ENCODE measurements around the gene IL1R1. TPM values are rescaled to one million over a fixed set of nuclear protein-coding genes. Genes with fewer than 3 reads are reported as not detected.

The IL1R1 gene
- total RNA-seq, 1 experiment from 2014 or later, result 23.5 TPM

GRCh38 chr2:102107741-102108070 lies 34.8 kb upstream of the IL1R1 start:
- Histone ChIP-seq H3K36me3 (ENCODE audit: control insufficient read depth, insufficient read depth, low read length) (no peaks in the 10 kb centered on the region), H3K4me3 (ENCODE audit: low read depth, low read length) (no peak overlapping the region), H3K9me3 (no peaks in the 10 kb centered on the region; the same call in 1 of the 2 replicates), H3K4me1 (peaks cover 36% of the 10 kb centered on the region), H3K27me3 (replicated peaks; ENCODE audit: control insufficient read depth, insufficient read depth, low read length) (no peaks in the 10 kb centered on the region)
- POLR2A ChIA-PET, result no interaction called here
- peaks cover 58% of the 10 kb centered on the region for H3K4me1 Mint-ChIP-seq (ENCODE audit: low read depth, unreplicated experiment)
- intact Hi-C loops (cut with micrococcal nuclease; ENCODE audit: unreplicated experiment), result loop anchor here (2.0 to 5.0 kb wide), 2 partner anchors 43 to 85 kb away; no protein-coding TSS in a partner anchor
- DNase-seq, result peak in 1 of 2 experiments; percentile 64
- no TSS peak for BruUV-seq (replicated peaks)
- peak overlapping the region; percentile 54 for H3K4me3 Mint-ChIP-seq (ENCODE audit: unreplicated experiment)
- peak overlapping the region; percentile 38 for H3K27ac Mint-ChIP-seq (ENCODE audit: unreplicated experiment)
- H3K27me3 Mint-ChIP-seq (ENCODE audit: insufficient read depth, unreplicated experiment), result no peaks in the 10 kb centered on the region
- TF ChIP-seq CTCF (IDR thresholded peaks at IDR 0.05; ENCODE audit: insufficient read depth in 1 of 2, low read depth in 1 of 2, low read length in 1 of 2, severe bottlenecking in 1 of 2, unreplicated experiment in 1 of 2), result no peak
- H3K9me3 Mint-ChIP-seq (ENCODE audit: unreplicated experiment), result no peaks in the 10 kb centered on the region
- CTCF ChIA-PET, result interaction anchor here (0.8 kb wide), 1 partner anchor 30 kb away, joined by 3 read pairs; no protein-coding TSS in a partner anchor
- H3K36me3 Mint-ChIP-seq (ENCODE audit: insufficient read depth, unreplicated experiment), result no peaks in the 10 kb centered on the region

GRCh38 chr2:102109016-102109415 lies 33.5 kb upstream of the IL1R1 start:
- H3K4me1 ChIP-seq, result peaks cover 36% of the 10 kb centered on the region
- H3K9me3 ChIP-seq, result no peaks in the 10 kb centered on the region
- Mint-ChIP-seq H3K9me3 (ENCODE audit: unreplicated experiment) (peaks cover 6% of the 10 kb centered on the region), H3K4me3 (ENCODE audit: unreplicated experiment) (no peak overlapping the region), H3K27me3 (ENCODE audit: insufficient read depth, unreplicated experiment) (no peaks in the 10 kb centered on the region), H3K27ac (ENCODE audit: unreplicated experiment) (no peak overlapping the region), H3K4me1 (ENCODE audit: low read depth, unreplicated experiment) (peaks cover 57% of the 10 kb centered on the region), H3K36me3 (ENCODE audit: insufficient read depth, unreplicated experiment) (no peaks in the 10 kb centered on the region)
- H3K27me3 ChIP-seq (replicated peaks; ENCODE audit: control insufficient read depth, insufficient read depth, low read length), result no peaks in the 10 kb centered on the region
- ChIA-PET CTCF (interaction anchor here (1.6 kb wide), 1 partner anchor 57 kb away, joined by 3 read pairs; no protein-coding TSS in a partner anchor), POLR2A (no interaction called here)
- H3K36me3 ChIP-seq (ENCODE audit: control insufficient read depth, insufficient read depth, low read length), result no peaks in the 10 kb centered on the region
- DNase-seq, result no peak
- BruUV-seq (replicated peaks), result no TSS peak
- intact Hi-C loops (cut with micrococcal nuclease; ENCODE audit: unreplicated experiment), result loop anchor here (5.0 kb wide), 1 partner anchor 87 kb away; no protein-coding TSS in a partner anchor
- no peak for TF ChIP-seq CTCF (IDR thresholded peaks at IDR 0.05; ENCODE audit: insufficient read depth in 1 of 2, low read depth in 1 of 2, low read length in 1 of 2, severe bottlenecking in 1 of 2, unreplicated experiment in 1 of 2)
- H3K4me3 ChIP-seq (ENCODE audit: low read depth, low read length), result no peak overlapping the region

GRCh38 chr2:102110171-102110570 lies 32.4 kb upstream of the IL1R1 start:
- H3K4me3 Mint-ChIP-seq (ENCODE audit: unreplicated experiment), result no peak overlapping the region
- H3K4me1 Mint-ChIP-seq (ENCODE audit: low read depth, unreplicated experiment), result peaks cover 48% of the 10 kb centered on the region
- H3K36me3 Mint-ChIP-seq (ENCODE audit: insufficient read depth, unreplicated experiment), result no peaks in the 10 kb centered on the region
- DNase-seq, result no peak
- H3K36me3 ChIP-seq (ENCODE audit: control insufficient read depth, insufficient read depth, low read length), result no peaks in the 10 kb centered on the region
- H3K4me1 ChIP-seq, result peaks cover 43% of the 10 kb centered on the region
- H3K9me3 Mint-ChIP-seq (ENCODE audit: unreplicated experiment), result peaks cover 7% of the 10 kb centered on the region
- H3K4me3 ChIP-seq (ENCODE audit: low read depth, low read length), result no peak overlapping the region
- no TSS peak for BruUV-seq (replicated peaks)
- no peaks in the 10 kb centered on the region for H3K27me3 Mint-ChIP-seq (ENCODE audit: insufficient read depth, unreplicated experiment)
- TF ChIP-seq CTCF (IDR thresholded peaks at IDR 0.05; ENCODE audit: insufficient read depth in 1 of 2, low read depth in 1 of 2, low read length in 1 of 2, severe bottlenecking in 1 of 2, unreplicated experiment in 1 of 2), result no peak
- H3K27ac Mint-ChIP-seq (ENCODE audit: unreplicated experiment), result no peak overlapping the region
- CTCF ChIA-PET, result interaction anchor here (0.9 kb wide), 1 partner anchor 46 kb away, joined by 3 read pairs; no protein-coding TSS in a partner anchor
- intact Hi-C loops (cut with micrococcal nuclease; ENCODE audit: unreplicated experiment), result no loop called here
- POLR2A ChIA-PET, result no interaction called here
- H3K27me3 ChIP-seq (replicated peaks; ENCODE audit: control insufficient read depth, insufficient read depth, low read length), result no peaks in the 10 kb centered on the region
- no peaks in the 10 kb centered on the region for H3K9me3 ChIP-seq
